ENCODE data around the gene NPAS2.

NPAS2 gene

GRCh38 chr2:100879296-100879695, 59.4 kb downstream of the NPAS2 start:
- H3K9me3 Mint-ChIP-seq, result no peaks in the 10 kb centered on the region
- no peak overlapping the region for H3K4me3 Mint-ChIP-seq
- no peaks in the 10 kb centered on the region for H3K36me3 Mint-ChIP-seq (ENCODE audit: low read depth)
- H3K27me3 Mint-ChIP-seq (ENCODE audit: low read depth), result peaks cover 16% of the 10 kb centered on the region
- H3K4me1 Mint-ChIP-seq, result peaks cover 37% of the 10 kb centered on the region
- TF ChIP-seq, protein P1, sequence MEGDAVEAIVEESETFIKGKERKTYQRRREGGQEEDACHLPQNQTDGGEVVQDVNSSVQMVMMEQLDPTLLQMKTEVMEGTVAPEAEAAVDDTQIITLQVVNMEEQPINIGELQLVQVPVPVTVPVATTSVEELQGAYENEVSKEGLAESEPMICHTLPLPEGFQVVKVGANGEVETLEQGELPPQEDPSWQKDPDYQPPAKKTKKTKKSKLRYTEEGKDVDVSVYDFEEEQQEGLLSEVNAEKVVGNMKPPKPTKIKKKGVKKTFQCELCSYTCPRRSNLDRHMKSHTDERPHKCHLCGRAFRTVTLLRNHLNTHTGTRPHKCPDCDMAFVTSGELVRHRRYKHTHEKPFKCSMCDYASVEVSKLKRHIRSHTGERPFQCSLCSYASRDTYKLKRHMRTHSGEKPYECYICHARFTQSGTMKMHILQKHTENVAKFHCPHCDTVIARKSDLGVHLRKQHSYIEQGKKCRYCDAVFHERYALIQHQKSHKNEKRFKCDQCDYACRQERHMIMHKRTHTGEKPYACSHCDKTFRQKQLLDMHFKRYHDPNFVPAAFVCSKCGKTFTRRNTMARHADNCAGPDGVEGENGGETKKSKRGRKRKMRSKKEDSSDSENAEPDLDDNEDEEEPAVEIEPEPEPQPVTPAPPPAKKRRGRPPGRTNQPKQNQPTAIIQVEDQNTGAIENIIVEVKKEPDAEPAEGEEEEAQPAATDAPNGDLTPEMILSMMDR (IDR thresholded peaks at IDR 0.05; ENCODE audit: unreplicated experiment in 3 of 3), result no peak
- peak overlapping the region in 1 of 3 experiments; percentile 11 for H3K27ac Mint-ChIP-seq

DNA sequence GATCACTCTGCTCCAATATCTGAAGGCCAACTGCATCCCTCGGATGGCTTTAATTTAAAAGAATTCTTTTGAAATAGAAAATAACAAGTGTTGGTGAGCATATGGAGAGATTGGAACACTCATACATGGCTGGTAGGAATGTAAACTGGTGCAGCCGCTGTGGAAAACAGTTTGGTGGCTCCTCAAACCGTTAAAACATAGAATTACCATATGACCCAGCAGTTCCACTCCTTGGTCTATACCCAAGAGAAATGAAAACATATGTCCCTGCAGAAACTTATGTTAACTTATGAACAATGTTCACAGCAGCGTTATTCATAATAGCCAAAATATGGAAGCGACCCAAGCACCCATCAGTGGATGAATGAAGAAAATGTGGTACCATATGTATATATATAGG, 60.1 kb downstream of the NPAS2 start:
- Mint-ChIP-seq H3K27me3 (ENCODE audit: low read depth) (peaks cover 16% of the 10 kb centered on the region), H3K27ac (no peak overlapping the region), H3K9me3 (no peaks in the 10 kb centered on the region), H3K4me1 (peaks cover 40% of the 10 kb centered on the region), H3K4me3 (no peak overlapping the region), H3K36me3 (ENCODE audit: low read depth) (no peaks in the 10 kb centered on the region)
- TF ChIP-seq, protein P1 (IDR thresholded peaks at IDR 0.05; ENCODE audit: unreplicated experiment in 3 of 3), result no peak

DNA sequence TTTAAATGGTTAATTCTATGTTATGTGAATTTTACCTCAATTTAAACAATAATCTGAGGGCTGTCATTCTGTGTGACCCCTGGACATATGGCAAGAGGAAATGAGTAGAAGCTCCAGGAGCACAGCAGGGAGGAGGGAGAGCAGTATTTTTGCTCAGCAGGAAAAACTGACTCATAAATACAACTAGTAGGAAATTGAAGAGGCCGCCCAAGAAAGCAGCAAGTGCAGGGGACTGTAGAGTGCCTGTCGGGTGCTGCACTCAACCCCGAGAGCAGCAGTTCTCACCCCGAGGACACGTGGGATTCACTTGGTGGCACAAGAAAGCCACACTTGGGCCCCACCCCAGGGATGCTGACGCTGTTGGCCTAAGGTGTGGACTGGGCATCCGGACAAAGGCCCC, 60.8 kb downstream of the NPAS2 start:
- no peaks in the 10 kb centered on the region for H3K9me3 Mint-ChIP-seq
- peaks cover 16% of the 10 kb centered on the region for H3K27me3 Mint-ChIP-seq (ENCODE audit: low read depth)
- H3K4me1 Mint-ChIP-seq, result peaks cover 36% of the 10 kb centered on the region
- TF ChIP-seq, protein P1 (IDR thresholded peaks at IDR 0.05; ENCODE audit: unreplicated experiment in 3 of 3), result no peak
- no peaks in the 10 kb centered on the region for H3K36me3 Mint-ChIP-seq (ENCODE audit: low read depth)
- H3K4me3 Mint-ChIP-seq, result no peak overlapping the region
- no peak overlapping the region for H3K27ac Mint-ChIP-seq

DNA sequence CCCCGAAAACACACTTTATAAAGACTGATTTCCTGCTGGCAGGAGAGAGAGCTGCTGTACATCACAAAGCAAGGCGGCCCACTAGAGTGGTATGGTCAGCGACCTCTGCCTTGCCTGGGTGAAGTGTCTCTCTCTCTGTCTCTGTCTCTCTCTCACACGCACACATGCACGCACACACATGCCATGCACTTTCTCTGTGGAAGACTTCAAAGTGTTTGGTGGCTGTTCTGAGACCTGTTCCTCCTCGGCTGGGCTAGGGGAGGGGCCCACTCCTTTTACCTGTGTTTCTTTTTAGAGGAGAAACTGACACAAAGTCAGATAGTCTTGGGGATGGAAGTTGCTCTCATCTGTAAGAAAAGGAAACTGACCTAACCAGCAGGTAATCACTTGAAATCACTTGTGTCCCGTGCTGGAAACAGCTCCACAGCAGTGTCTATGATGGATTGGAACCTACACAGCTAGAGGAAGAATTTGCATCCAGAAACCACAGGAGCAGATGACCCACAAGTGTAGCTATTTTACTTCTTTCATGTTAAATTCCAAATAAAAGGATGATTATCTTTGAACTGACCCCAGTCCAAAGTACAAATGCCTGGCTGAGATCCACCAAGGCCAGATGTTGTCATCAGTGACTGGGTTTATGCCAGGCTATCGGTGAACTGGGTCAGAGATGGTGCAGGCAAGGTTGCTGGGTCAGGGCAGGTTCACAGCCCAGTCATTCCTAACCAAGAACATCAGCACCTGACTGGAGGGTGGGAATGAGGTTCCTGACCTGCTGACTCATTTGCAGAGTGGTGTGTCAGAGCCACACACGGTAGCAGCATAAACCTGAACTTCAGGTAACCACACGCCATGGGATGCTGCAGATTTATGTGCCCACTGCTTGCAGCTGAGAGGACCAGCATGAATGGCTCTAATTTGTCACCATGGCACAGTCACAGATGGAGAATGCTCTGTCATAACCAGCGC, 63.0 kb downstream of the NPAS2 start:
- no peak overlapping the region for H3K4me3 Mint-ChIP-seq
- H3K27me3 Mint-ChIP-seq (ENCODE audit: low read depth), result peaks cover 16% of the 10 kb centered on the region
- no peaks in the 10 kb centered on the region for H3K36me3 Mint-ChIP-seq (ENCODE audit: low read depth)
- peaks cover 24% of the 10 kb centered on the region for H3K4me1 Mint-ChIP-seq
- peak overlapping the region in 1 of 3 experiments; percentile 31 for H3K27ac Mint-ChIP-seq
- TF ChIP-seq, protein P1 (IDR thresholded peaks at IDR 0.05; ENCODE audit: unreplicated experiment in 3 of 3), result no peak
- H3K9me3 Mint-ChIP-seq, result no peaks in the 10 kb centered on the region

DNA sequence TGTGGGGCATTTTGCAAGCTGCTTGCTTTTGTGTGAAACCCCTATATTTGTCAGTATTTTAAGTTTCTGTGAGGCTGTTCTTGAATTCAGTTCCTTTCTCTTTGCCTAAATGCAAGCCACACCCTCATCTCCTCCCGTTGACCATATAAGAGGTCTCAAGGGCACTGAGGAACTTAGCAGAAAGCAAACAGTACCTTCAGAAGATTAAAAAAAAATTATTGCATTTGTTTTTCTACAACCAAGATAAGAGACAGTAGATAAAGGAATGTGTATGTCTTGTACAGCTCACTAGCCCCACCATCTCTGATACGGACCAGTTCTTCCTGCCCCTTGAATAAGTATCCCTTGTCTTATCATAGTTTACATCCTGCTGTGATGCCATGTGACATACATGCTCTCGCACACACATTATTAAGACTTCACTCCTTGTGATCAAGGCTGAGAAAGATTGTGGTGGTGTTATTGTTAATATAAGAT, 64.2 kb downstream of the NPAS2 start:
- H3K4me3 Mint-ChIP-seq, result no peak overlapping the region
- no peaks in the 10 kb centered on the region for H3K36me3 Mint-ChIP-seq (ENCODE audit: low read depth)
- peaks cover 16% of the 10 kb centered on the region for H3K27me3 Mint-ChIP-seq (ENCODE audit: low read depth)
- H3K27ac Mint-ChIP-seq, result peak overlapping the region; percentile 13 to 49 (median 31)
- peaks cover 18% of the 10 kb centered on the region for H3K4me1 Mint-ChIP-seq
- no peaks in the 10 kb centered on the region for H3K9me3 Mint-ChIP-seq
- TF ChIP-seq, protein P1 (IDR thresholded peaks at IDR 0.05; ENCODE audit: unreplicated experiment in 3 of 3), result no peak
